IPS-11a (cell line): ENCODE data around the gene ANKRD6.
A peak's percentile ranks its signal among the peaks of the same experiment; 100 is the strongest.
"Not testable (repeated sequence)": the region's sequence is repeated elsewhere in the genome, so short reads cannot be mapped to it uniquely, and the experiment has no call there.

Experiments used
- H3K4me3 ChIP-seq: one replicate; pipeline ENCODE4 v1.5.1; 2013; ENCODE audit warnings: low read depth, low read length, control low read depth

Gene ANKRD6

DNA sequence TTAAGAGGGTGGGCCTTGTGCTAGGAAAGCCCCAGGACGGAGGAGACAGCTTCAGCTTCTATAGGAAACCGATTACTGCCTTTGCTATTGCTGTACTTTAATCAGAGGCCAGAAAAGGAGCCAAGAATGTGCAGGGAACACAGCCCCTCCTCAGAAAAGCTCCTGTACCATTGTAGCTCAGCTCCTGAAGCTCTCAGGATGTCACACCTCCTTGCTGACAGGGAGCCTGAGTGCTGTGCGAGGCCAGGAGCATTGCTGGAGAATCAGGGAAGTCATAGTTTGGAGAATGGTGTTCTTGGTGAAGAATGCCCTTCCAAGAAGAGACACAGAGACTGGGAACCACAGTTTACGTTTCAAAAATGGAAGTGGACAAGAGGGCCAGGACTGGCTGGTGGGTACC, 158.8 kb downstream of the ANKRD6 start:
- H3K4me3 ChIP-seq, result no peak overlapping the region

DNA sequence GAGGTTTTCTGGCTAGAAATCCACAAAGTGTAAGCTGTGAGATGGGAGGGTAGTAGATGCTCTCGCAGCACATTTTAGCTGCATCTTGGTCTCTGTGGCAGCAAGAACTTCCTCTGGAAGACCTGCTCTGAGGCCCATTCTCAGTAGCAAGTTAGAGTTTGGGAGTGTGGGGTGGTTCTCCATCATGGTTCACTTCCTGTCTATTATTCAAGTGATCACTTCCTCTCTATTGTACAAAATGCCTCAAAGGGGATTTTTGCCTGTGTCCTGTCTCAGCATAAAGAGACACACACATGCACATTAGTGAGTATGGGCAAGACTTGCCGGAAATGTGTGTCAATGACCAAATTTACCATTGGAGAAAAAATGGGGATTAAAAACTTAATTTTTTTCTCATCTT, 163.1 kb downstream of the ANKRD6 start:
- H3K4me3 ChIP-seq, result no peak overlapping the region

DNA sequence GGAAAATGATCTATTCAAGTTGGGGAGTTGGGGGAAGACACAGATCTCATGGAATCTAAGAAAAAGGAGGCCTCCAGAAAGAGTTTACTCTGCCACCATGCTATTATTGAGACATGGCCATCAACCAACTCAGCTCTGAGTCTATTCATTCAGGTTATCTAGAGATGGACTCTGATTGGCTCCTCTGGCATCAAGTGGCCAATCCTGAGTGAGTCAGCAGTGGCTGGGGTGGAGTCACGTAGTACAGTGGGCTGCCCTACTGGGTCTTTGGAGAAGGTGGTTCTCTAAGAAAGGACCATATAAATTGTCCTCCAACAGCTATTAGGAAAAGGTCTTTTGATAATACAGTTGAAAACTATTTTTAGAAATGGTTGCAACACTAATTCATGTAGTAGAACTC, 163.5 kb downstream of the ANKRD6 start:
- no peak overlapping the region for H3K4me3 ChIP-seq

DNA sequence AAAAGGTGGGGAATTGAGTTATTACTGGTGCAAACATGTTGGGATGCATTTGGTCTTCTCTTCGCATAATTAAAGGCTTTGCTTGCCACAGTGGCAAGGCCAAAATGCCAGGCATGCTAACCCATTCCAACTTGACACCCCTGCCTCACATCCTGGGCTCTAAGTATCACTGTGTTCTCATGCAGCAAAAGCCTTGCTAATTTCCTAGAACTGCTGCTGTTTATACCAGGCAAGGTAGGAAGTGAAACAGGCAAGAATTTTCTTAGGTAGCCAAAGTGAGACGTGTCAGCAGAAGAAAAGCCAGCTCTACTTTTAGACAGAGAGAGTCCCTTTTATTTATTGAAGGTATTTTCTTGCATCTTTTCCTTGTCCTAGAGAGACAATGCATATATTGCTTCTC, 164.4 kb downstream of the ANKRD6 start:
- H3K4me3 ChIP-seq, result no peak overlapping the region

DNA sequence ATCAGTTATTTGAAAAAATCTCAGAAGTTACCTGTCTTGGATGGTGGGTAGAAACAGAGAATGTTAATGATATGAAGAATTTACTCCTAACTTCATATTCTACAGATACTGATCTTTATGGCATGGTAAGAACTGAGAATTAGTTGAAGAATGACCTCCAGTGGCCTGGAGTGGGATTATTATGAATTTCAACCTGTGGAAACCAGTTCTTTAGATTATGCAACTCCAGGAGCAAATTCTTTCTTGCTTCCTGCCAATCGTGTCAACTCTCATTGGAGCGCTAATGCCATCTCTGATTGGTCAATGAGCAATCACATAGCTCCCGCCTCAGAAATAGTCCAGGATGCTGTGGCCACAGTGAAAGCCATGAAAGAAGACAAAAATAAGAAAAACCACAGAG, 165.0 kb downstream of the ANKRD6 start:
- no peak overlapping the region for H3K4me3 ChIP-seq

DNA sequence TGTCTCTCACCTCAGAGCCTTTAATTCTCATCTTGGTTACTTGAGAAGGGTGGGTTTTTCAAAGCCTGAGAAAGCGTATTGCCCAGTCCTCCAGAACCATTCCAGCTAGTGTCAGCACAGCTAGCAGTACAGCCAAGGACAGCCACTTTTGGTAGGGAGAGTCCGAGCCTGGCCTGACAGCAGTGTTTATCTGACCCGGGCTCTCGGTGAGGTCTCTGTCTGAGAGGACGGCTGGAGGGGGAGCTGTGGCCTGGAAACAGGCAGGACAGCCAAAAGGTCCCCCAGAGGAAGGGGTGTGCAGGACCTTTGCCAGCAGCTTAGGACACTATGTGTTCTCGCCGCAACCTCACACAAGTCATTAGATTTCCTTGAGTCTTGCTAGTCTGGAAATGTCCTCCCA, 166.8 kb downstream of the ANKRD6 start:
- no peak overlapping the region for H3K4me3 ChIP-seq

DNA sequence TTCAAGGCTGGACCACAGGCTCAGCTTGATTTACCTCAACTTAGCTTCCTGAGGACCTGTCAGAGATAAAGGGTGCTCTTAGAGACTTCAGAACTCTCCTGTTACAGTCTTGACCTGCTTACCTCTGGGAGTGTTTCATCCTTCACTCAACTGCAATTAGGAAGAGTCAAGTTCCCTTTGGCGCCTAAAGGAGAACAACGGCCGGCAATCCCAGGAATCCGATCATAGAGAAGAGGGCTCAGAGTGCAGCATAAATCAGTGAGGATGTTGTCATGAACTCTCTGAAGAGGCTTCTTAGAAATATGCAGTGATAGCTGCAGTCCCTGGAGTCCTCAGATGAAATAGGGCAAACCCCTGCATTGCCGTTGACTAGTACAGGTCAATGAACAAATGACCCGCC, 169.2 kb downstream of the ANKRD6 start:
- H3K4me3 ChIP-seq, result no peak overlapping the region

DNA sequence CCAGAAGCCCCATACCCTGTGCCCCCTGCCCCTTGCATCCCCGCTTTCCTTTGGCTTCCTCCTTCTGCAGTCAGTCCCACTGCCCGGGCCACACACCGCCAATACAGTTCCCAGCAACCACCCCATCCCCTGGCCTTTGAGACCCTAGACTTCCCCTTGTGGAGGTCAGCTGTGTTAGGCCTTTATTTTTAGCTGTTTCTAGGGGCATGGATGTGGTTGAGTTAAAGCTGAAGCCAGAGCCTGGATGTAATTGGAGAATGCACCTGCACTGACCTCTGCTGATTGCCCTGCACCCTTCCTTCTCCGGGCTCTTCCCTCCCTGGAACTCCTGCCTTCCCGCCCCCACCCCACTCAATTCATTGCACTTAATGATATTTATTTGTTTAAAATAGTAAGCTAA, 171.7 kb downstream of the ANKRD6 start:
- H3K4me3 ChIP-seq, result no peak overlapping the region

DNA sequence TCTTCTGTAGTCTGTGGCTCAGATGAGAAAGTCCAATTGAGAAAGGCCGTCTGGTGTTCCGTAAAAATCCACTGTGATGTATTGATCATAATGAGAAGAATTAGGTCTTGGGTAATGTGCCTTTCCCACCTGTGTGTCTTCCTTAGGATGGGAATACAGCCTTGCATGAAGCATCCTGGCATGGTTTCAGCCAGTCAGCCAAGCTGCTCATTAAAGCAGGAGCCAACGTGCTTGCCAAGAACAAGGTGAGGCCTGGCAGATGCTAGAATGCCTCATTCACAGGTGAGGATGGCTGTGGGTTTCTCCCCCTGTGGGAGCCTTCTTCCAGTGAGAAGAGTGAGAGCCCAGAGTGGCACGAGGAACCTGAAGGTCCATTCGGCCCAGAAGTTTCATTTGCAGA, 172.9 kb downstream of the ANKRD6 start:
- H3K4me3 ChIP-seq, result no peak overlapping the region

DNA sequence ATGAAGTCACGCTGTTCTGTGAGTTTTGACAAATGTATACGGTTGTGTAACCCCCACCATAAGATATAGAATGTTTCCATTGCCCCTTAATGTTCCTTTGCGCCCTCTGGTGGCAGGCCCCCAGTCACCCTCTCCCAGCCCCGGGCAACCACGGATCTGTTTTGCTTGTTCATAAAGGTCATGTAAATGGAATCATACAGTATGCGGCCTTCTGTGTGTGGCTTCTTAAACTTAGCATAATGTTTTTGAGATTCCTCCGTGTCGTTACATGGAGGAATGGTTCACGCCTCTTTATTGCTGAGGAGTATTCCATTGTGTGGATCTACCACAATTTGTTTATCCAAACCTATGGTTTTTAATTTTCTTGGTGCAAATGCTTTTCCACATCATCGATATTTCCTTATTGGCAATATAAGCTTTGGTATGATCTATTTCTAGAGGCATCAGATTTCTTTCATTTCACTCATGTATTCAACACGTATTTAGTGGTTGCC, 177.2 kb downstream of the ANKRD6 start:
- H3K4me3 ChIP-seq, result no peak overlapping the region

DNA sequence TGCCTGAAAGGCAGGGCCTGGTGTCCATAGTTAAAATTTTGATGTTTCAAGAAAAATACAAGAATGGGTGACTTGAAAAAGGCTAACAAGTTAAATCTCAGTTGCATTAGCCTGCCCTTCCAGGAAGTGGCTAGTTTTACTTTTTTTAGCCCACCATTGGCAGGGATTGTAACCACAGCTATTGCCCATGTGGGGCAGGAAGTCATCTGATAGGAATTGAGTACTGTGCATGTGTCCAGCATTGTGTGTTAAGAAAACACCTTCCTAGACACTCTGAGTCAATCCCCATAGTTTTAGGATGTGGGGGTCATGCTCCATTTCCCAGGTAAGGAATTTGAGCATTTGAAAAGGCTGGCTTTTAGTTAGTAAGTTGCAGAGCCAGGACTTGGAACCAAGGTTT, 178.7 kb downstream of the ANKRD6 start:
- H3K4me3 ChIP-seq, result no peak overlapping the region

DNA sequence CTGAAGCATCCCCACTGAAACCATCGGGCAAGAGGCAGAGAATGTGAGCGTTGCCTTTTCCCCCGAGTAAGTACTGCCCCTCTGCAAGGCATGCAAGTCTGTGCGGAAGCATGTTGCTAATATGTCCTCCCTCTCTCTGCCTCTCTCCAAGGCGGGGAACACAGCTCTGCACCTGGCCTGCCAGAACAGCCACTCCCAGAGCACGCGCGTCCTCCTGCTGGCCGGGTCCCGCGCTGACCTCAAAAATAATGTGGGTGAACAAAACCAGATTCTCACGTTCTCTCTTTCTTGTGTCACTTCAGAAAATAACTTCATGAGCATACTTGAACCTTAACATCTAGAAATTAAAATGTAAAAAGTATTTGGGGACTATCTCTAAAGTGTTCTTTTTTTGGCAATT, 179.2 kb downstream of the ANKRD6 start:
- H3K4me3 ChIP-seq, result no peak overlapping the region

DNA sequence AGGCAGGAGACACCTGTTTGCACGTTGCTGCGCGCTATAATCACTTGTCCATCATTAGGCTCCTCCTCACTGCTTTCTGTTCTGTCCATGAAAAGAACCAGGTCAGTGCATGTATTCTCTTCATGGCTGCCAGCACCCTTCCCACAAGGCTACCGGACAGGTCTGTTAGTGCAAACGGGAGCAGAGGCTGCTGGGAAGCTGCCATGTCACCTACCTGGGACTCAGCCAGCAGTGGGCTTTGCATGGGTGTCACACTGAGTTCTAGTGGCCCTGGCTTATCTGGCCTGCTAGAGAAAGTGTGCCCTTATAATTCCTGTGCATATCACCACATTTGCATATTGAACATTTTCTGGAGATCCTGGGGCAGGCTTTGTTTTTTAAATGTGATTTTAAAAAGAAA, 180.8 kb downstream of the ANKRD6 start:
- H3K4me3 ChIP-seq, result no peak overlapping the region

DNA sequence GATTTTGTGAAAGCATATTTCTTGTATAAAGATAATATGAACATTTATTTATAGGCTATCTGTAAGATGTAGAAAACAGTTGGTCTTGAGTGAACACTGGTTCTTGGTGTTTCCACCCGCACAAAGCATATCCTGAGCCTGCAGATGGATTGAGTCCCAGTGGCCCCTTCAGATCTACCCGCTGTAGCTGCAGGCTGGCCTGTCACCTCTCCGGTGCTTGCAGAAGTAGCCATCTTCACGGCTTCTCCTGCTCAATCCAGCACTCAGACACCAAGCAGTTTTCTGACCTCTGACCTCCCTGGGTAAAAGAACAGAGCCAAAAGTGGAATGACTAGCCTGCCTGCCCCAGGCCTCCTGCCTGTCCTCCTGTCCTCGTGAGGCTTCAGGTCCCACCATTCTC, 182.9 kb downstream of the ANKRD6 start:
- H3K4me3 ChIP-seq, result no peak overlapping the region

DNA sequence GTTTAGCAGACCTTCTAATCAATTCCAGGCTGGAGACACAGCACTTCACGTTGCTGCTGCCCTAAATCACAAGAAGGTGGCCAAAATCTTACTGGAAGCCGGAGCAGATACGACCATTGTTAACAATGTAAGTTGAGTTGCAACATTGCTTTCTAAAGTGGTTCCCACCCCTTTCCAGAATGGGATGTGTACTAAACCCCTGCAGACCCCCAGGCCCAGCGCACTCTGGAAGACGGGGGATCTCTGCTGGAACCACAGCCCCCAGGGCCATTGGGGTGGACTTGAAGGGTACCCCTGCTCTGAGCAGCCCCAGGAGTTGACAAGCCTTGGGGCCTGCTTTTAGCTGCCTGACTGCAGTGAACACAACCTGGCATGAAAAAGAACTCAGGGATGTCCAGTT, 183.6 kb downstream of the ANKRD6 start:
- no peak overlapping the region for H3K4me3 ChIP-seq

DNA sequence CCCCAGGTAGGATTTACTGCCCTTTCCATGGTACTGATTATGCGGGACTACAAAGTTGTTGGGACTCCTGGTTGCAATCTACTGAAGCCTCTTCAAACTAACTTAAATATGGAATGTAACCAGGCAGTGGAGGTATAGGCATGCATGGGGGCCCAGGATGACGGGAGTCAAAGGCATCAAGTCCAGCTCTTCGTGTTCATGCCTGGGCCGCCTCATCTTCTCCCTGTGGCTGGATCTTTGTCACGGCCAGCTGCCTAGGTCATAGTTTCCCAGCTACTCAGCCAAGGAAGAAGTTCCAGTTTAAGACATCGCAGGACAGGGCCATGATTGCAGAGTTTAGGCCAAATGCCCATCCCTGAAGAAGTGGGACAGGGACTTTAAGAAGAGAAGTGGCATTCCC, 185.1 kb downstream of the ANKRD6 start:
- H3K4me3 ChIP-seq, result no peak overlapping the region

DNA sequence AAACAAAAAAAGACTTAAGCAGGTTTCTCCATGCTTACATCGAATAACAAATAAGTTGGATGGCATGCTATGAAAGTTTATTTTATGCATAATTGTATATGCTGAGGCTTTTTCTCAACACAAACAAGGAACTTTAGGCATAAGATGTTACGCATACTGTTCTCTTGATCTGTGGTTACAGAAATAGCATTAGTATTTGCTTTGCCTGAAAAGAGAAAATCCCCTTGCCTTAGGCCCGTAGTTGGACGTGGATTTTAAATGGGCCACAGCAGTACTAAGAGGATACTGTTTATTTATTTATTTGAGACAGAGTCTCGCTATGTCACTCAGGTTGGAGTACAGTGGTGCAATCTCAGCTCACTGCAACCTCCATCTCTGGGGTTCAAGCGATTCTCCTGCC, 186.6 kb downstream of the ANKRD6 start:
- H3K4me3 ChIP-seq, result no peak overlapping the region

DNA sequence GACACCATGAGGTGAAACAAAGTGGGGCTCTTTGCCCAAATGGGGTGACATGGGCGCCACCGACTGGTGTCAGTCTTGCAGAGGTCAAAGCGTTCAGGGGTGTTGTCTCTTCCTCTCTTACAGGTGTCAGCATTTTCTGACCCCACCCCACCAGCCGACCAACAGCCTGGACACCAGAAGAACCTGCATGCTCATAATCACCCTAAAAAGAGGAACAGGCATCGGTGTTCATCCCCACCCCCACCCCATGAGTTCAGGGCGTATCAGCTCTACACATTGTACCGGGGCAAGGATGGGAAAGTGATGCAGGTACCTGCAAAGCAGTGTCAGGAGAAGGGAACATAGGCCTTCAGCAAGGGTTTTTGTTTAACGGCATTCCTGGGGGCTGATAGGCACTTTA, 190.8 kb downstream of the ANKRD6 start:
- H3K4me3 ChIP-seq, result no peak overlapping the region

DNA sequence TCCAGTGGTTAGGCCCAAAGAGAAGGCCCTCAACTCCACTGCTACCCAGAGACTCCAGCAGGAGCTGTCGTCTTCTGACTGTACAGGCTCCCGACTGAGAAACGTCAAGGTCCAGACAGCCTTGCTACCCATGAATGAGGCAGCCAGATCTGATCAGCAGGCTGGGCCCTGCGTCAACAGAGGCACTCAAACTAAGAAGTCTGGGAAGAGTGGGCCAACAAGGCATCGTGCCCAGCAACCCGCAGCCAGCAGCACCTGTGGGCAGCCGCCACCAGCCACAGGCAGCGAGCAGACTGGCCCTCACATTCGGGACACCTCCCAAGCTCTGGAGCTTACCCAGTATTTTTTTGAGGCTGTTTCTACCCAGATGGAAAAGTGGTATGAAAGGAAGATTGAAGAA, 197.5 kb downstream of the ANKRD6 start:
- H3K4me3 ChIP-seq, result no peak overlapping the region

DNA sequence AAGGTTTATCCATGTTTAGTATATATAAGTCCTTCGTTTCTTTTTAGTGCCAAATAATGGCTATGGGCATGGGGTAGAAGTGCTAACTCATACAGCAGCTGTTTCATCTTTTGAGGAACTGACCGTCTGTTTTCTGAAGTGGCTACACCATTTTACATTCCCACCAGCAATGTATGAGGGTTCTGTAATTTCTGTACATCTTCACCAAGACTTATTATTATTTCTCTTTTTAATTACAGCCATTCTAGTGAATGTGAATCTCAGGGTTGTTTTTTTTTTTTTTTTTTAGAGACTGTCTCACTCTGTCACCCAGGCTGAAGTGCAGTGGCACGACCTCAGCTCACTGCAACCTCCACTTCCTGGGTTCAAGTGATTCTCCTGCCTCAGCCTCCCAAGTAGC, 203.5 kb downstream of the ANKRD6 start:
- H3K4me3 ChIP-seq, result not testable (repeated sequence)

DNA sequence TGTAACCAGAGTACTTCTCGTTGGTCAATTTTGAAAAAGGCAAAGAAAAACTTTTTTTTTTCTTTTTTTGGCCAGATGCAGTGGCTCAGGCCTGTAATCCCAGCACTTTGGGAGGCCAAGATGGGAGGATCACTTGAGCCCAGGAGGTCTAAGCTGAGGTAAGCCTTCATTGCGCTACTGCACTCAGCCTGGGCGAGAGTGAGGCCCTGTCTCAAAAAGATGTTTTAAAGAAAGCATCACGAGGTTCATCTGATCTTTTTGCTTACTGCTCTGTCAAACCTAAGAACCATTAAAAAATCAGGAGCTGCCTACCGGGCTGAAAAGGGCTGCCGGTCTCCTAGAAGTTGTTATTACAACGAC, 205.0 kb downstream of the ANKRD6 start:
- peak overlapping the region; percentile 84 for H3K4me3 ChIP-seq

DNA sequence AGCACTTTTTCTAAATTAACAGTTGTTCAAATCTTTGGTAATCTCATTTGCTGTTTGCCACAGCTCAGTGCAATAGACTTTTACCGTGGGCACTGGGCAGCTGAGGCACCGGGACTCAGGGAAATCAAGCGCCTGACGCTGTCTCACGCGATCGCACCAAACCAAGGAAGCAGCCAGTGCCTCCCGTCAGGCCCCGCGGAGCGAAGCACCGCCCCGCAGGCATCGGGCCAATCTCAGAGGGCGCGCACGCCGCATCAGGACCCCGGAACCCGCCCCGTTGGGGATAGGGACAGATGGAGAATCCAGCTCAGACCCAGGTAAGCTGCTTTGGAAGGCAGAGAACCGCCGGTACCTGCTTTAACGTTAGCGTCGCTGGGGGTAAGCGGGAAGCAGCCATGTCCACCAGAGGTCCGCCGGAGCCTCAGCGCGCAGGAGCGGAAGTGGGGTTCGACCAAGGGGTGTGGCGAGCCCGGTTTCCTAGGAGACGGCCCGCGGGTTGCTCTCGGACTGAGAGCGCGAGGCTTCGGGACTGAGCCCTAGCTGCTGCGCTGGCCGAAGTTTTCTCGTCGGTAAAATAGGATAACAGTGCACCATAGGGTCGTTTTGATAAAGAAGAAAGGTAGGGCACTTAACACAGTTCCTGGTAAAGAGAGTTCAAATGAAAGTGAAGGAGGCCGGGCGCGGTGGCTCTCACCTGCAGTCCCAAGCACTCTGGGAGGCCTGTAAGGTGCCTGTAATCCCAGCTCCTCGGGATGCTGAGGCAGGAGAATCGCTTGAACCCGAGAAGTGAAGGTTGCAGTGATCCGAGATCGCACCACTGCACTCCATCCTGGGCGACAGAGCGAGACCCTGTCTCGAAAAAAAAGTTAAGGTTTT, 205.6 kb downstream of the ANKRD6 start, which contains the start of gene LYRM2:
LYRM2 (minus strand) TSS at position 428 of the 876 bp plus-strand sequence; CDS start at position 397, 31 bp downstream.
- peak within 1 kb of the TSS; percentile 84 for H3K4me3 ChIP-seq

DNA sequence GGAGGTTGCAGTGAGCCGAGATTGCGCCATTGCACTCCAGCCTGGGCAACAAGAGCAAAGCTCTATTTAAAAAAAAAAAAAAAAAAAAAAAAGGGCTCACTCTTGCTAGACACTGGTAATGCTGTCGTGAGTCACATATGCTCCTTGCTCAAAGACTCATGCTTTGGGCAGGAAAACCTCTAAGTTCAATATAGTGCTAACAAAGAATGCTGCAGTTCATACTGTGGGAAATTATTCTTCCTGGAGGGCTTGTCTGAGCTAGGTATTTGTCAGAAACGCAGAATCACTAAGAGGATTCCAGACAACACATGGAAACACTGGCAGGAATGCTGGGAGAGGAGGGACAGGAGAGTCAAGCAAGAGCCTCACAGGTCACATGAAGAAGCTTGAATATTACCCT, 207.9 kb downstream of the ANKRD6 start:
- H3K4me3 ChIP-seq, result no peak overlapping the region
